ENCODE measurements around the gene MAPKAPK2. TPM values are rescaled to one million over a fixed set of nuclear protein-coding genes. Genes with fewer than 3 reads are reported as not detected.

MAPKAPK2 gene
- total RNA-seq, 6 donors from 2014 or later: 64.8 to 135 (median 84.3) TPM

- no peaks in the 10 kb centered on the region for H3K36me3 ChIP-seq
- no peaks in the 10 kb centered on the region for H3K9me3 ChIP-seq
- H3K27me3 ChIP-seq: no peaks in the 10 kb centered on the region
- 62 to 66% methylated on average over 5 of the region's 5 CpGs for WGBS, 2 donors
- H3K4me3 ChIP-seq: no peak overlapping the region
- ATAC-seq (ENCODE audit: low FRiP score in 2 of 2): no peak
- H3K27ac ChIP-seq: no peak overlapping the region
- TF ChIP-seq CTCF (IDR thresholded peaks at IDR 0.05) (no peak), EP300 (IDR thresholded peaks at IDR 0.05) (no peak), POLR2AphosphoS5 (IDR thresholded peaks at IDR 0.05) (no peak), POLR2A (IDR thresholded peaks at IDR 0.05) (no peak)
- H3K4me1 ChIP-seq: peaks cover 74 to 85% (median 80%) of the 10 kb centered on the region in 4 donors
- DNase-seq: no peak
Observed at GRCh38 chr1:206709772-206710459, 25.2 kb downstream of the MAPKAPK2 start.

- no peak overlapping the region for H3K27ac ChIP-seq
- no peak for DNase-seq
- no peaks in the 10 kb centered on the region for H3K27me3 ChIP-seq
- no peak overlapping the region for H3K4me3 ChIP-seq
- H3K4me1 ChIP-seq: peaks cover 74 to 85% (median 80%) of the 10 kb centered on the region in 4 donors
- WGBS, 2 donors: 54 to 58% methylated on average over 3 of the region's 3 CpGs
- H3K9me3 ChIP-seq: no peaks in the 10 kb centered on the region
- no peak for ATAC-seq (ENCODE audit: low FRiP score in 2 of 2)
- H3K36me3 ChIP-seq: no peaks in the 10 kb centered on the region
- TF ChIP-seq POLR2AphosphoS5 (IDR thresholded peaks at IDR 0.05) (no peak), EP300 (IDR thresholded peaks at IDR 0.05) (no peak), CTCF (IDR thresholded peaks at IDR 0.05) (no peak), POLR2A (IDR thresholded peaks at IDR 0.05) (no peak)
Observed at GRCh38 chr1:206710460-206710823, 25.7 kb downstream of the MAPKAPK2 start.

- peaks cover 65 to 79% (median 75%) of the 10 kb centered on the region in 4 donors for H3K4me1 ChIP-seq
- TF ChIP-seq CTCF (IDR thresholded peaks at IDR 0.05) (no peak), POLR2AphosphoS5 (IDR thresholded peaks at IDR 0.05) (no peak), EP300 (IDR thresholded peaks at IDR 0.05) (no peak), POLR2A (IDR thresholded peaks at IDR 0.05) (no peak)
- DNase-seq (no peak), ATAC-seq (ENCODE audit: low FRiP score in 2 of 2) (no peak)
- 72 to 76% methylated on average over 4 of the region's 4 CpGs for WGBS, 2 donors
- H3K27me3 ChIP-seq: no peaks in the 10 kb centered on the region
- H3K36me3 ChIP-seq: no peaks in the 10 kb centered on the region
- no peaks in the 10 kb centered on the region for H3K9me3 ChIP-seq
- peak overlapping the region in 1 of 4 donors; percentile 18 for H3K27ac ChIP-seq
- no peak overlapping the region for H3K4me3 ChIP-seq
Observed at GRCh38 chr1:206713070-206713469, 28.4 kb downstream of the MAPKAPK2 start.

GRCh38 chr1:206713910-206714312 lies 29.2 kb downstream of the MAPKAPK2 start:
- no peak for TF ChIP-seq POLR2A (IDR thresholded peaks at IDR 0.05)
- TF ChIP-seq POLR2AphosphoS5 (IDR thresholded peaks at IDR 0.05): no peak
- no peak for TF ChIP-seq EP300 (IDR thresholded peaks at IDR 0.05)
- no peak for TF ChIP-seq CTCF (IDR thresholded peaks at IDR 0.05)

More at GRCh38 chr1:206713910-206714312, 29.2 kb downstream of the MAPKAPK2 start:
- H3K27ac ChIP-seq: peak overlapping the region in 2 of 4 donors; percentile 35 to 38
- no peaks in the 10 kb centered on the region for H3K27me3 ChIP-seq
- WGBS, 2 donors: 81 to 85% methylated on average over 6 of the region's 6 CpGs
- ATAC-seq (ENCODE audit: low FRiP score in 2 of 2) (peak in 1 of 2 donors; percentile 69), DNase-seq (no peak)
- peaks cover 56 to 71% (median 67%) of the 10 kb centered on the region in 4 donors for H3K4me1 ChIP-seq
- no peaks in the 10 kb centered on the region for H3K9me3 ChIP-seq
- no peaks in the 10 kb centered on the region for H3K36me3 ChIP-seq
- no peak overlapping the region for H3K4me3 ChIP-seq

Data from upper lobe of left lung (tissue), 6 donors.